Middle frontal gyrus (tissue), 1 donor: Measurements from ENCODE around the gene C14orf132.
A peak's percentile ranks its signal among the peaks of the same experiment; 100 is the strongest.

Experiments used
- DNase-seq: peaks from one replicate; pipeline ENCODE4 v3.0.0-alpha.2; 2015; ENCODE audit warnings: low spot score; ENCODE audit errors: extremely low spot score

The C14orf132 gene

GRCh38 chr14:96039633-96040311, 610 bp downstream of the C14orf132 start:
- DNase-seq, result no peak

GRCh38 chr14:96040828-96041371, 1.7 kb downstream of the C14orf132 start:
- no peak for DNase-seq

- no peak for DNase-seq
These were observed 3.2 kb downstream of the C14orf132 start for GRCh38 chr14:96042248-96042930.

- no peak for DNase-seq
These were observed 7.5 kb downstream of the C14orf132 start for GRCh38 chr14:96046630-96047029.

GRCh38 chr14:96047101-96047500, 7.9 kb downstream of the C14orf132 start:
- DNase-seq, result no peak

- DNase-seq, result no peak
These were observed 10.8 kb downstream of the C14orf132 start for GRCh38 chr14:96049932-96050331.

- no peak for DNase-seq
These were observed 11.3 kb downstream of the C14orf132 start for GRCh38 chr14:96050482-96050881.

GRCh38 chr14:96051231-96051630, 12.1 kb downstream of the C14orf132 start:
- no peak for DNase-seq

- no peak for DNase-seq
These were observed 12.7 kb downstream of the C14orf132 start for GRCh38 chr14:96051642-96052540.

- no peak for DNase-seq
These were observed 13.5 kb downstream of the C14orf132 start for GRCh38 chr14:96052541-96053247.

- no peak for DNase-seq
These were observed 14.1 kb downstream of the C14orf132 start for GRCh38 chr14:96053248-96053599.

- peak; percentile 69 for DNase-seq
These were observed 14.6 kb downstream of the C14orf132 start for GRCh38 chr14:96053600-96054381.

- no peak for DNase-seq
These were observed 15.5 kb downstream of the C14orf132 start for GRCh38 chr14:96054661-96055060.

- DNase-seq, result no peak
These were observed 16.0 kb downstream of the C14orf132 start for GRCh38 chr14:96055065-96055752.

- DNase-seq, result no peak
These were observed 16.8 kb downstream of the C14orf132 start for GRCh38 chr14:96055753-96056508.

- DNase-seq, result no peak
These were observed 17.6 kb downstream of the C14orf132 start for GRCh38 chr14:96056509-96057422.

- no peak for DNase-seq
These were observed 18.6 kb downstream of the C14orf132 start for GRCh38 chr14:96057738-96058137.
